Fibroblast of peridontal ligament (primary cell): Measurements from ENCODE around the gene AUTS2.

Experiments used
- DNase-seq: peaks from one replicate; pipeline ENCODE4 v3.0.0-alpha.2; 2010; ENCODE audit errors: extremely low read depth

AUTS2 gene

DNA sequence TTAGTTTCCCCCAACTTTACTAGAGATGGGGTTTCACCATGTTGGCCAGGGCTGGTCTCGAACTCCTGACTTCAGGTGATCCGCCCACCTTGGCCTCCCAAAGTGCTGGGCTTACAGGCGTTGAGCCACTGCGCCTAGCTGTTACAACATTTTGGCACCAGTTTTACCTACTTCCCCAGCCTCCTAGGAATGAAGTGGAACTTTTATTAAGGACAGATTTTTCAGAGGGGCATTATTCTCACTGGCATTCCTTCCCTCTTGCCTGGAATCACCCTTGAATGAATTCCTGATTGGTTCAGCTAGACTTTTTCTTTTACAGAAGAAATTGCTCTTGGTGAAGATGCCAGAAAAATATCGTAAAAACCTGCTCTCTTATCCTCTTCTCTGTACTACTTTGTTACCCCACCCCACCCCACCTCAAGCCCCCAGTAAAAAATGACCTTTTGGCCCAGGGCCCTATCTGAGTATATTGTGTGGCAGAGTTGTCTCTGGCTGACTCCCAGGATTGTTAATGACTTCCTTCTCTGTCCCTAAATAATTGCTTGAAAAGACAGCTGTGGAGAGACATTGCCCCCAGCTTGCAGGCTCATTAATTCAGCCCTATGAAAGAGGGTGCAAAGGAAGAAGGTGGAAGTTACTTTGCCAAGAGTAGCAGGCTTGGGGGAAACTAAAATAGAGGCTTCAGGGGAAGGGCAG lies 189.6 kb downstream of the AUTS2 start:
- no peak for DNase-seq

DNA sequence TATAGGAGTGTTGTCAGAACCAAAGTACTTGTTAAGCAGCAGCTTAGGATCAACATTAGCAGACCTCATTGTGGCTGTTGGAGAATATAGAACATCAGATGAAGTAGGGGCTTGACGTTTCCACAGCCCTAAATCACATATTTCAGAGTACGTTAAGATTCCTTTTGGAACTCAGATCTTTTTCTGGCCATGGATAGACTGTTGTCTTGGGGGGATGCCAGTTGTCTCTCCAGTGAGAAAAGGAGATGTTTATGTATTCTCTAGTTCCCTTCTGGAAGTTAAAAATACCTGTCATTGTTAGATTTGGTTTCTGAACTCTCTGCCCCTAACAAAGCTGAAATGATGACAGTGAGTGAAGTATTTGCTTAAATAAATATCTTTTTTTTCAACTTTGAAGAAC lies 191.3 kb downstream of the AUTS2 start:
- DNase-seq: no peak

DNA sequence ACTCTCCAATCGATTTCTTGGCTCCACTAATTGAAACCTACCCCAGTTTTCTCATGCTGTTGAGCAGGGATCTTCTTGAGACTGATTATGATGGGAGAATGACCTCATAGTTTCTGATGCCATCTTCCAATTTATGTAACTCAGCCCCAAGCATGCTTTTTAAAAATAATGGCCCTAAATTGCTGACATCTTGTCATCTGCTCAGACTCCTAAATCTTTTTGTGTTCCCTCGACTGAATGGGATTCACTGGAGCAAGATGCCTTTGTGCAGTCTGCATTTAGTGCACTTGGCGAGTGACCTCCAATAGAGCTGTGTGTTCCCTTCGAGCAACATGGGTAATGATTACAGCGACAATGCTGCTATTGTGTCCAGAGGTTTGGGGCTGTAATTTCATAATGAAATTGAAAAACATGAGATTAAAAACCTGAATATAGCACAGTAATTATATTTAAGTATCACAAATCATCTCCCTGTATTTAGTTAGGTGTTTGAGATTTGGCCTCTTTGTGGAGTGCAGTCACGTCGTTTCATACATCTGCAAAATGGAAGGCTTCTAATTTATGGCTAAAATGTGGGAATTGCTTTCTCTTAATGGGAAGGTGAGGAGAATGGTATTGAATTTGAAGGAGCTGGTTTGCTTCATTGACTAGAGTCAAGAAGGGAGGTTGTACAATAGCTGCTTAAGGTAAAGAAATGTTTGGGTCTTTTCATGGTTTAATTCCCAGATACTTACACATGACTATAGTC lies 192.9 kb downstream of the AUTS2 start:
- no peak for DNase-seq

DNA sequence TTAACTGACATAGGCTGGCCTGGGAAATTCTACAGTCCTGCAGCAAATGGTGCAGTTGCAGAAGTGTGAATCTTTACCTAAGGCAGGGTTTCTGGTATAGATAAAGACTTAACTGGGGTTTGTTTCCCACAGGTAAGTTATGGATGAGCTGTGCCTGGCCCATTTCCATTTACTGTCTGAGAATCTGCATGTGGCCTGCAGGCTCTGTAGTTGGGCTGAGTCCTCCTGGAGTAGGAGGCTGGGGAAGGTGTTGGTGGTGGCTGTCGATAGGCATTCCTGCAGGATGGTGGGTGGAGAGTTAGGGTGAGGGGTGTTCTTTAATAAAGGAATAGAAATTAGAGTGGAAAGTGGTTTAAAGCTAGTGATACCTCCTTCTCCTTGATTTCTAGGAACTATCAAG lies 193.5 kb downstream of the AUTS2 start:
- no peak for DNase-seq

DNA sequence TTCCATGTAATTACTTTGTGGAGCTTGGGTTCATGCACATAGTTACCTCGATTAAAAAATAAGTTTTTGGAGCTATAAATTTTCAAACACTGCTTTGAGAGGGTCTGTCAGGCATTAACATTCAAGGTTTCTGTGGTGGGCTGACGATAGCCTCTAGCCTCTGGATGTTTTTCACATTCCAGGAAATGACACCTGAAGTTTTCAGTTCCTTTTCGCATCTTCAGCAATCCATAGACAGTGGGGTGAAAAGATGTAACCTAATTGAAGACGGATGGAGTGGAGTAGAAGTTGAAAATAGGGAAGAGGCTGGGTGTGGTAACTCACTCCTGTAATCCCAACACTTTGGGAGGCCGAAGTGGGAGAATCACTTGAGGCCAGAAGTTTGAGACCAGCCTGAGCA lies 197.7 kb downstream of the AUTS2 start:
- no peak for DNase-seq

DNA sequence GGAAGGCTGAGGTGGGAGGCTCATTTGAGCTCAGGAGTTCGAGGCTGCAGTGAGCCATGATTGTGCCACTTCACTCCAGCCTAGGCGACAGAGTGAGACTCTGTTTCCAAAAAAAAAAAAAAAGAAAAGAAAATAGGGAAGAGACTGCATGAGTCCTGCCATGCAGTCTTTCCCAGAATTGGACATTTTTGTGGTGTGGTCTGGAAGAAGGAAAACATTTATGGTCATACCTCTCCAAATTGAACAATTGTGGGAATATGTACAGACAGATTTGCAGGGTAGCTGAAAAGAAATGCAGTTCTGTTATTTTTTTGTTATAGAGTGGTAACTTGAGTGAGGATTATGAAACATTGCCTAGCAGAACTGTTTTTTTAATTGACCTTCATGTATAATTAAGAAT lies 198.1 kb downstream of the AUTS2 start:
- DNase-seq: no peak

DNA sequence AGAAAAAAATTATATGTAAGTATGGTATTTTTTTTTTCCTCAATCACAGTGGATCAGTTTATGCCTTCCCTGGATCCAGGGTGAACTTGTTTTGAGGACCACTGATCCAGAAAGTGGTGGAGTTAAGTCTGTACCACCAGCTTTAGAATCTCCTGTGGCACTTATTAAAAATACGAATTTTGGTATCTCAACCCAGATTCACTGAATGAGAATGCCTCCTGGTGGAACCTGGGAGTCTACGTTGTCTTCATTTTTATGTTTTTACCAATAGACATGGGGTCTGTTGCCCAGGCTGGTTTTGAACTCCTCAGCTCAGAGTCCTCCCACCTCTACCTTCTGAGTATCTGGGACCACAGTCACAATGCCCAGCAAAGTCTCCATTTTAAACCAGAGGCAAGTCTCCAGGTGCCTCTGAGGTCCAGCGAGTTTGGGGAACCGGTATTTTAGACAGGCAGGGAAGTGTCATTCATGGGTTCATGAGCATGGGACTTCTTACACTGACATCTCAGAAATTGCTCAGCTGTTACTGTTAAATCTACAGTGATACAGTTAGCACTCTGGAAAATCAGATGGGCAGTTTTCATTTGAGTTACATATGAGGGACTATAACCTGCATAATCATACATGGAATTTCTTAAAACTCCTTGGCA lies 200.9 kb downstream of the AUTS2 start:
- no peak for DNase-seq

DNA sequence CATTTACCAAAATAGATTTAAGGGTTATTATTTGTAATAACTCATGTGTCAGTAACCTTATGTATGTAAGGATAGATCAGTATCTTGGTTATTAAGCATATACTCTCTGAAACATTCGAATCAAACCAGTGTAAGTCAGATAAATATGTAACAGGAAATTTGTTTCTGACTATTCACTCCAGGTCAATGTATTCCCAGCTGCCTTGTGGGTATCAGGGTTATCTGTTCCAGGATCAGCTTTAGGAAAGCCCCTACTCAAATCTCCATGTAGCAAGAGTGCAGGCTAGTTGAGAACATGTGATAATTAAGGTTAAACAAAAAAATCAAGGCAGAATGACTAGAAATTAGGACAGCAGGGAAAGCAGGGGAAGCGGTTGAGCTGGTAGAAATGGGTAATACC lies 201.7 kb downstream of the AUTS2 start:
- DNase-seq: no peak

DNA sequence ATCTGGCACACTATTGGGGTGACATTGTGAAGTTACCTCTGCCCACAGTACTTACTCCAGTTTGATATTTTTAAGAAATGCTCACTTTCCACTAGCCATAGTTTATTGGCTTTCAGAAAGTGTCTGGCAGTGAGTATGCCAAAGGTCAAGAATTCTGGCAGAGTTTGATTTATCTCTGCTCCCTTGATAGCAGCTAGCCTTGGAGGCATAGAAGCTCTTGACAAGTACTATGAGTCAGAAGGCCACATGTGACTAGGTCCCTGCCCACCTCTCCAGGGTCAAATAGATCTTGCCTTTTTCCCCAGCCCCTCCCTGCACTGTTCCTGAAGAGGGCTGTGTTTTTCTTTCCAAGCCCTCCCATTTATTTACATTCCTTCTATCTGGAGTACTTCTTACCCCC lies 202.2 kb downstream of the AUTS2 start:
- no peak for DNase-seq

DNA sequence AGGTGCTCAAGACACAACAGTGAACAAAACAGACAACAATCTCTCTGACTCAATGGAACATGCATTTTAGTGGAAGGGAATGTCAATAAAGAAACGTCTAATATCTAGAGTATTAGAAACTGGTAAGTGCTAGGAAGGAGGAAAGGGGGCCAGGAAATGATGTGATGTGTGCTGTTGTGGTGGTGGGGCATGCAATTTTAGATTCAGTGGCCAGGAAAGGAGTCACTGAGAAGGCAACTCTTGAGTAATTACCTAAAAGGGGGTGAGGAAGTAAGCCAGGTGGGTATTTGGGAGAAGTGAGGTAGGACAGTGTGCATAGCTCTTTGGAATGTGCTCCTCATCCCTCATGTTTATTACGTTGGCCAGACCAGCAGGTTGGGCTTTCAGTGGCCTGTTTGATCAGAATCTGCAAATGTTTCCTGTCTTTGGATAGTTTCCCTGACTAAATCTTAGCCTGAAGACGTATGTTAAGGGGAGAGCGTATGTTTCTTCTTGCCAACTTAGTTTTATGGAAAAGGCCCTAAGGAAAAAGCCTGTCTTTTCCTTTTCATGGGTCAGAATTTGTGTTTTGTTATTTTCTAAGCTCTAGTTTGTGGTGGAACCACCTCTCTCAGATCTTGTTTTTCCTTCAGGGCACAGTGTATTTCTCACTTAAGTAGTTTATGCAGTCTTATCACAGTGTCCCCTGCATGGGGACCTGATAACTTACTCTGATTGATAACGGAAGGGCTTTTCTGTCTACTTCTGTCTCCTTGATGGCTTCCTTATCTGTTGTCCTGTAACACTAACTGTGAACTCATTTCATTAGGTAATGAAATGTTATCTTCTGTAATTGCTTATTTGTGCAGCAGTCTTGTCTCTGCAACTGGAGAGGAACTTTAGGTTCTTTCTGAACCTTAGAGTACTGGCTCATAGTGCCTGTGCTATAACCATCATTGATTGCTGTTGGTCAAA lies 203.7 kb downstream of the AUTS2 start:
- no peak for DNase-seq

DNA sequence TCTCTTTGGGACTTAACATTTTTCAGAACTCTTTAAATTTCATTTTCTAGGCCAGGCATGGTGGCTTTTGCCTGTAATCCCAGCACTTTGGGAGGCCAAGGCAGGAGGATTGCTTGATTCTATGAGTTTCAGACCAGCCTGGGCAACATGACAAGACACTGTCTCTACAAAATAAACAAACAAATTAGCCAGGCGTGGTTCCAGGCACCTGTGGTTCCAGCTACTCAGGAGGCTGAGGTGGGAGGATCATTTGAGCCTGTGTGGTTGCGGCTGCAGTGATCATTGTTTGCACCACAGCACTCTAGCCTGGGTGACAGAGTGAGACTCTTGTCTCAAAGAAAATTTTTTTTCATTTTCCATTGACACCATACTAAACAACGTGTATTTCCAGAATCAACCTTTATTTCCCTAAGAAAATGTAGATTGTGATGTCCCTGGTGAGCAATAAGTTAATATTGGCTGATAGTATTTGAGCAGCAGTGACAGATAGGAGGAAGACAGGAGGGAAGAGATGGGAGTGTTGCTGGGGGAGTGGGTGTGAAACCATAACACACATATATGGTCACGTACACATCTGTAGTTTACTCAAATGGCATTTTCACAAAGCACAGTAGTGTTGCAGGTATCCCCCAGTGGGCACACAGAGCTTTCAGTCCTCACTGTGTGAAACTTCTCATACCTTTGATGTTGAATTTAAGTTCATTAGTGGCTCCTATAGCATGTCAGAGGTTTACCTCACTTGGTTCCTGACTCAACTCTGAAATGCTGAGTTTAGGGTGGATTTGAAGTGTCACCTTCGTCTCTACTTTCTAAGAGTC lies 205.6 kb downstream of the AUTS2 start:
- no peak for DNase-seq

DNA sequence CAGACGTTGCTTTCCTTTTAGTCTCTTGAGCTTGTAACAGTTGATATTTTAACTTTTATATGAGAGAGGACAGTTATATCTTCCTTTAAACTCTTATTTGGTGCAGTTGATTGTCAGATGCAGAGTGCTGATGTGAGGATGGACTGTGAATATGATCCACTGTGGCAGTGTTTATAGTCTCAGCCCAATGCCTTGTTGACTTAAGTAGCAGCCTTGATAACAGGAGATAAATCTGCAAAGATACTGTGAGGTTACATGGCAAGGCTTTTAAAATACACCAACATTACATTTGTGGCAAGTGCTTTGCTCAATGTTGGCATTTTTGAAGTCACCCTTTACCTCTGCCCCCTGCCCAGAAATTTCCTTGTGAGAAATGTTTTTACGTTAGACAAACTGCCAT lies 206.7 kb downstream of the AUTS2 start:
- no peak for DNase-seq

DNA sequence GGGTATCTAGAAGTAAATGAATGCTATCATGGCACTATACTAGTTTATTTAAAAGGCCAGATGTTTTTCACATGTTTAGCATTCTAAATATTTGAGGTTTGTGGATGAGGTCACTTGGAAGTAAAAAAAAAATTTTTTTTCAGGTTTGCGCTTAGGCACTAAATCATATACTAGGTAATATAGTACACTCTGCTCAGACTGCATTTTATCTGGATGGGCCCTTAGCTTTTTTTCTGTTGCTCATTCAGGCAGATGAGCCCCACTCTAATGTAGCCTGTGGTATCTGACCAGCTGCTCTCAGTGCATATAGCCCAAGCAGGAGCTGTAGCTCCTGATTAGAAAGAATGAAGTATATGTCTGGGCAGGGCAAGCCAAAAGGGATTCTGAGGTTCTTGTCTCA lies 210.1 kb downstream of the AUTS2 start:
- DNase-seq: peak; percentile 15

DNA sequence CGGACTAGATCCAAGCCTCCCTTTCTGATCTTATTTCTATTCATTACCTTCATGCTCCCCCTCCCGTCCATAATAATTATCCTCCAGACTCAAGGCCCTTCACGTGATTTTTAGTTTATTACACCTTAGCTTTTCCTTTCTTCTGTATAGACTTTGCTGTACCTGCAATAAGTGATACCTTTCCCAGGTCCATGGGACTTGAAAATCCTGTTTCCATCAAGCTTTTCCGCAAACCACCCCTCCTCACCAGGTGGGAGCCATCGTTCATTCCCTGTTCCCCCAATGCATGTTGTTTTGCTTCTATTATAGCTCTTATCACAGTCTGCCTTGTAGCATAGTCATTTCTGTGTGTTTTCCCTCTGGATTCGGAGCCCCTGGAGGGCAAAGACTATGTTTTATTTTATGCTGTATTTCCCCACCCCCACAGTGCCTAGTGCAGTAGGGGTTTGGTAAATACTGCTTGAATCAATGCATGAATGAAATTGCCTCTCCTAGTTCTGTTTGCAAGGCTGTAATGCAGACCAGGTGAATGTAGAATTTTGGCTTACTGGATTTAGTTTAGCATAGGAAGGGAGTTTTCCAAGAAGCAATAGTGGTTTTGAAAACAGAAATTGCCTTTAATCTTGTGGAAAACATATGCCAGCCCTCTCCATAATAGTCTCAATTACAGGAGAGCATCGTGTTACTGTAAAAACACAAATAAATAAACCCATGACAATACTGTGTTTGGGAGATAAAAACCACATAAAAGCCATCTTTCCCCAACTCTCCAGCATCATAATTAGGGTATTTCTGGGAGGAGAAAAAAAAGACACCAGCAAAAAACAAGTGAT lies 213.4 kb downstream of the AUTS2 start:
- DNase-seq: peak; percentile 20

DNA sequence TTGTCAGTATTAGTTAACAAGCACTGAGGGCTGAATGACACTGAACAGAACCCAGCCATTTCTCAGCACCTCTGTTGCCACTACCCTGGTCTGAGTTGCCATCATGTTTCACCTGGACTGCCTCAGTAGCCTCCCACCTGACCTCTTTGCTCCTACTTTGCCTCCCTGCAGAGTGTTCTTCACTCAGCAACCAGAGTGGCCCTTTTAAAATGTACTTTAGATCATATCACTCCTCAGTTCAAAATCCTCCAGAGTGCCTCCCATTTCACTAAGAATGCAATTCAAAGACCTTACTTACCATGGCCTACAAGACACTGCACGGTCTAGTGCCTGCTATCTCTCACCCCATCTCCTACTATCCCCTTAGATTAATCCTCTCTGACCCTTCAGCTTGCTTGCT lies 214.5 kb downstream of the AUTS2 start:
- DNase-seq: no peak

DNA sequence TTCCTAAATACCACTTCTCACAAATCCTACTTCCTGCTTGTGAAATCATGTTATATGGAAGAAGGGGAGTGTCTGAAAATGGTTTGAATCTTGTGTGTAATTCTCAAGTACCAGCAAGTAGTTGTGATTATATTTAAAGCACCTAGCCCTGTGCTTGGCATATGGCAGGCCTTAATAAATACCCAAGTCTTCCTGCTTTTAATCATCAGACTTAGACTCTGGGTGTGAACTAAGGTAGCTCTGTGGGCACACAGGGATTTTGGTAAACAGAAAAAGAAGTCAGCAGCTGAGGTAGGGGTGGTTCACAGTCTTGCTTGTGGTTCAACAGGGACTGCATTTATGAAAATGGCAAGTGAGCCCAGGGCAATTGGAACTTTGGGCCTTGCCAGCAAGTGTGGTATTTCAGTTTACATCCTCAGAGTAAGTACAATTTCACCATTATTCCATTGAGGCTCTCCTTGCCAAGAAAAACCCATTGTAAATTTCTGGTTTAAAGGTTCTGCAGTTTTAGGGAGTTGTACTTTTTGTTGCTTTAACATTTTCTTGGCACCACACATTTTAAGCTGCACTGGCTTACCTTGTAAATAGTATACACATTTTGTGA lies 215.5 kb downstream of the AUTS2 start:
- no peak for DNase-seq

DNA sequence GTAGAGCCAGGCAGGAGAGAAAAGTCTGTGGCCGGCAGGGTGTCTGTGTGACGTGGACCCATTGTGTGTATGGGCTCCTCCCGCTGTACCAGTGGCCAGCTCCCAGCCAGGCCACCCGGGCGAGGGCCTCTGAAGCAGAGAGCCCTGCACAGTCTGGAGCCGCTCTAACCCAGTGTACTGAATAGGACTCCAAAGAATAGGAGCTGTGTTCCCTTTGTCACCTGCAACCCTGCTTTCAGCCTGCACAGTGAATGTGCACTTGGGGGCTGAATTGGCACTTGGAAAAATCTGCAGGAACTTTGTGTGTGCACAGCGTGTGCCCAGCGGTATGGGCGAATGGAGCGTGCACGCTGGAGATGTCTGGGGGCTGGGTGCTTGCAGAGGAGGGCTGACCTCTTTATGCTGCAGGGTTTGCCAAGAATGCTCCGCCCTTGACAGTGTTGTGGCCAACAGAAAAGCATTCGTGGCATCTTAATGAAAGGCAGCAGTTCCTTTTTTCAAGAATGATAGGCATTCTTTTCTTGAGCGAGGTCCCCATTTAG lies 216.2 kb downstream of the AUTS2 start:
- DNase-seq: peak; percentile 49

DNA sequence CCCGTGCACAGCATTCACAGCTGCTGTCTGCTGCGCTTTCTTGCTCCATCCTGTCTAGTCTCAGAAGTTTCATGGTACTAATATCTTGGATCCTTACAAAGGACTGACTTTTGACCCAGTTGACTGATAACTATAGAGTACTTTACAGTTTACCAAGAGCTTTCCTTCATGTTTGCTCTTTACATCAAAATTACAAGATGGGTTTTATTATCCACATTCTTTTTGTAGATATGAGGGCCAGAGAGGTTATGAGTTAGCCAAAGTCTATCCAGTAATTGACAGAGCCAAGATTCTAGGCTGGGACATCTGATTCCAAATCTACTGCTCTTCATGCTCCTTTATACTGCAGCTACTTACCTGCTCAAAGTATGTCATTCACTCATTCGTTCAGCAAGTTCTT lies 218.2 kb downstream of the AUTS2 start:
- DNase-seq: no peak

DNA sequence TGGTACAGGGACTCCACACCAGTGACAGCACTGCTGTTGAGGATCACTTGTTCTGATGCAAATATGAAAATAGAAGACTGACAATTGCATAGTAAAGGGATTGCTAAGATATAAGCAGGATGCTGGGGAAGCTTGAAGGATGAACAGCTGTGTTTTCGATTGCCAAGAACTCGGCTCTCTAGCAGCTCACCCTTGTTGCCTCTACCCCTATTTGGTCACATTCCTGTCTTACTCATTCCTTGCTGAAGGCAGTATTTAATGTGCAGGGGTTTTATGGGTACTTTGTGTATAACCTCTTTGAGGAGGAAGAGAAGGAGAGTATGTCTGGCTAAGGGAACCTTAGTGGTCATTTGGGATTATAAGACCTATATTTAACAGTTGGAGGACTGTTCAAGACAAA lies 218.8 kb downstream of the AUTS2 start:
- DNase-seq: peak; percentile 65
